Stimulated activated effector memory CD8-positive, alpha-beta T cell treated with anti-CD3 and anti-CD28 coated beads, Interleukin-12 subunit alpha, Interleukin-12 subunit beta, amount 100 ng/mL, for 72 hours (primary cell): Measurements from ENCODE around the gene IFNG.
"Not testable (repeated sequence)": the region's sequence is repeated elsewhere in the genome, so short reads cannot be mapped to it uniquely, and the experiment has no call there.

Experiments used
- ATAC-seq: fragments of 150-1000 bp; cut with Tn5 transposase; 2 replicates; pipeline ENCODE4 v1.10.0; 2021
- DNase-seq, 2 donors: peaks; one replicate each; pipeline ENCODE4 v3.0.0; 2021 to 2022; ENCODE audit warnings: low spot score in 2 of 2
- H3K27ac Mint-ChIP-seq: one replicate; pipeline ENCODE4 v1.8.0; 2022; ENCODE audit warnings: mild to moderate bottlenecking, mixed read lengths
- H3K36me3 Mint-ChIP-seq: one replicate; pipeline ENCODE4 v1.8.0; 2022; ENCODE audit warnings: mild to moderate bottlenecking, mixed read lengths
- H3K4me1 Mint-ChIP-seq: one replicate; pipeline ENCODE4 v1.8.0; 2022; ENCODE audit warnings: mixed read lengths
- H3K4me3 Mint-ChIP-seq: one replicate; pipeline ENCODE4 v1.8.0; 2022; ENCODE audit warnings: mild to moderate bottlenecking, mixed read lengths
- H3K9me3 Mint-ChIP-seq: one replicate; pipeline ENCODE4 v1.8.0; 2022; ENCODE audit warnings: mixed read lengths

Gene IFNG

DNA sequence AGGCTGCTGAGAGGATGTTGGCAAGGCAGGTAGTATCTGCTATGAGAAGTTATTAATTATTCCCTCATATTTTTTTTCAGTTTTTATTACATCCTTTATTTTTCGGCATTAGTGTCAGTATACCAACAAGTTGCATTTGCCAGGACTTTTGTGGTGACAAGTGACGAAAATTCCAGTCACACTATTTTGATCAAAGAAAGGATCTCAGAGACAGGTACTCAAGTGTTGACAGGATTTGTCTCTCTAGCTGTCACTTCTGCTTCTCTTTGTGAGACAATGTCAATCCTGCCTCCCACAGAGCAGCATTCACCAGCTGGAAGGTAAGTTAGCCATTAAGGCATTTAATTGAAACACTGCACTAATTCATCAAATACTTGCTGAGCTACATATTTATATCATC lies 18.0 kb upstream of the IFNG start:
- Mint-ChIP-seq H3K9me3 (no peaks in the 10 kb centered on the region), H3K36me3 (no peaks in the 10 kb centered on the region), H3K27ac (no peak overlapping the region), H3K4me3 (peak overlapping the region; percentile 10), H3K4me1 (peaks cover 68% of the 10 kb centered on the region)
- ATAC-seq (no peak), DNase-seq (no peak)

DNA sequence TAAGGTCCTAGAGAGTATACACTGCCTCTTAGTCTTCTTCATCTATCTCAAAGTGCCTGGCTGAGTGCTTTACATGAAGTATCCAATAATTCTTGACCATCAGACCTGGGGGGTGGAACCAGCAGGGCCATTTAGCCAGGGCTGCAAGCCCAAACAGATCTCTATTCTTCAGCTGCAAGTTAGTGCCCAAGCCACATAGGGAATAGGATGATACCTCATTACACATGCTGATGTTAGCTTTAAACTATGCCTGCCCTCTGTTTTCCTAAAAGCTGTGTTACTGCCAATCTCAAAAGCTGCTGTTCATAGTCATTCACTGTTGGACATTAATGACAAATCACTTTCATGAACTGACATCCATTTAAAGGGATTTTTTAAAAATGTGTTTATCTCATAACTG lies 16.7 kb upstream of the IFNG start:
- peak overlapping the region; percentile 43 for H3K27ac Mint-ChIP-seq
- H3K9me3 Mint-ChIP-seq, result no peaks in the 10 kb centered on the region
- peaks cover 62% of the 10 kb centered on the region for H3K4me1 Mint-ChIP-seq
- ATAC-seq, result no peak
- peak overlapping the region; percentile 44 for H3K4me3 Mint-ChIP-seq
- H3K36me3 Mint-ChIP-seq, result no peaks in the 10 kb centered on the region
- no peak for DNase-seq

GRCh38 chr12:68175557-68176061 lies 16.1 kb upstream of the IFNG start:
- H3K27ac Mint-ChIP-seq, result peak overlapping the region; percentile 43
- H3K4me3 Mint-ChIP-seq, result peak overlapping the region; percentile 44
- DNase-seq, result peak; percentile 40 to 86
- H3K4me1 Mint-ChIP-seq, result peaks cover 55% of the 10 kb centered on the region
- peak; percentile 92 for ATAC-seq
- no peaks in the 10 kb centered on the region for H3K9me3 Mint-ChIP-seq
- H3K36me3 Mint-ChIP-seq, result no peaks in the 10 kb centered on the region

DNA sequence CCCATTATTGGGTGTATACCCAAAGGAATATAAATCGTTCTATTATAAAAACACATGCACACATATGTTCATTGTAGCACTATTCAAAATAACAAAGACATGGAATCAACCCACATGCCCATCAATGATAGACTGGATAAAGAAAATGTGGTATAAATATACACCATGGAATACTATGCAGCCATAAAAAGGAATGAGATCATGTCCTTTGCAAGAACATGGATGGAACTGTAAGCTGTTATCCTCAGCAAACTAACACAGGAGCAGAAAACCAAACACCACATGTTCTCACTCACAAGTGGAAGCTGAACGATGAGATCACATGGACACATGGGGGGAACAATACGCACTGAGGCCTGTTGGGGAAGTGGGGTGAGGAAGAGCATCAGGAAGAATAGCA lies 15.2 kb upstream of the IFNG start:
- H3K9me3 Mint-ChIP-seq, H3K27ac Mint-ChIP-seq, ATAC-seq, H3K36me3 Mint-ChIP-seq, DNase-seq: not testable (repeated sequence)
- peak overlapping the region; percentile 17 for H3K4me3 Mint-ChIP-seq
- H3K4me1 Mint-ChIP-seq, result peaks cover 53% of the 10 kb centered on the region

- no peak for ATAC-seq
- H3K36me3 Mint-ChIP-seq, result no peaks in the 10 kb centered on the region
- peaks cover 54% of the 10 kb centered on the region for H3K4me1 Mint-ChIP-seq
- no peak for DNase-seq
- H3K27ac Mint-ChIP-seq, result no peak overlapping the region
- no peaks in the 10 kb centered on the region for H3K9me3 Mint-ChIP-seq
- H3K4me3 Mint-ChIP-seq, result no peak overlapping the region
Observed at GRCh38 chr12:68173792-68174191, 14.3 kb upstream of the IFNG start.

DNA sequence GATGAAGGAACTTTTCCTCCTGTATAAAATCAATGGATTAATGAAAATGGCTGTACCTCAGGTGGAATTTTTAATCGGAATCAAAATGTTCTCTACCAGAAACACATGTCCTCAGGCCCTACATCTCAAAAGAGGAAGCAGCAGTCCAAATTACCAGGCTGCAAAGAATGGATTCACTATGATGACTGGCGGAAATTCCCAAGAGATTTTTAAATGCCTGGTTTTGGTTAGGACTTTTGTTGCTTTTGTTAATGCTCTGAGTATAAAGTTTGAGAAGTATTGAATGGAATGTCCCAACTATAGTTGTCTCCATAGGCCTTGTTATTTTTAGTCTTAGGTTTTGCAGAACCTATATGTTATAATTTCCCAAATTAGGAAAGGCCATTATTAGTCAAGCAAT lies 11.2 kb upstream of the IFNG start:
- Mint-ChIP-seq H3K9me3 (no peaks in the 10 kb centered on the region), H3K4me3 (no peak overlapping the region), H3K27ac (no peak overlapping the region), H3K4me1 (peaks cover 27% of the 10 kb centered on the region), H3K36me3 (no peaks in the 10 kb centered on the region)
- ATAC-seq (no peak), DNase-seq (no peak)

DNA sequence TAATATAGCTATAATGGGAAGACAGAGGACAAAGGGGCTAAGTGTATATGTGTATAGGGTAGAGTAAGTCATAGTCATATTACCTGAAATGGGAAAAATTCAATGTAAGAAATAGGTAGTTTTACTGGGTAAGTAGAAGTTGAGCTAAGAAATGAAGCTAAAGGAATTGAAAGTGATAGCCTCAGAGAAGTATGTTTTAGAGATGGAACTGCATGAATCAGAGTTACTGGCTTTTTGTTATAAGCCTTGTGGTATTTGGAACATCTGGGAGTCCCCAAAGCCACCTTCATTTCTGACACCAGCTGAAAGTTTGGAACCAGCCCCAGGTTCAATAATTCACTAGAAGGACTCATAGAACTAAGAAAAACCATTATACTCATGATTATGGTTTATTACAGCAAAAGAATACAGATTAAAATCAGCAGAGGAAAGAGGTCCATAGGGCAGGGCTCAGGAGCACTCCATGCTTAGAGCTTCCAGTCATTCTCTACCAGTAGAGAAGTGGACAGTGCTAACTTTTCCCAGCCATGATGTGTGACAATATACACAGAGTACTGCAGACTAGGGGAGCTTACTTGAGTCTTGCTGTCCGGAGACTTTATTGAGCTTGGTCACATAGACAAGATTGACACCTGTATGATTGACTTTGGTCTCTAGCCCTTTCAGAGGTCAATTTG lies 9.8 kb upstream of the IFNG start:
- H3K9me3 Mint-ChIP-seq, result no peaks in the 10 kb centered on the region
- DNase-seq (no peak), ATAC-seq (peak; percentile 46)
- H3K36me3 Mint-ChIP-seq, result no peaks in the 10 kb centered on the region
- H3K27ac Mint-ChIP-seq, result no peak overlapping the region
- H3K4me3 Mint-ChIP-seq, result no peak overlapping the region
- peaks cover 19% of the 10 kb centered on the region for H3K4me1 Mint-ChIP-seq

DNA sequence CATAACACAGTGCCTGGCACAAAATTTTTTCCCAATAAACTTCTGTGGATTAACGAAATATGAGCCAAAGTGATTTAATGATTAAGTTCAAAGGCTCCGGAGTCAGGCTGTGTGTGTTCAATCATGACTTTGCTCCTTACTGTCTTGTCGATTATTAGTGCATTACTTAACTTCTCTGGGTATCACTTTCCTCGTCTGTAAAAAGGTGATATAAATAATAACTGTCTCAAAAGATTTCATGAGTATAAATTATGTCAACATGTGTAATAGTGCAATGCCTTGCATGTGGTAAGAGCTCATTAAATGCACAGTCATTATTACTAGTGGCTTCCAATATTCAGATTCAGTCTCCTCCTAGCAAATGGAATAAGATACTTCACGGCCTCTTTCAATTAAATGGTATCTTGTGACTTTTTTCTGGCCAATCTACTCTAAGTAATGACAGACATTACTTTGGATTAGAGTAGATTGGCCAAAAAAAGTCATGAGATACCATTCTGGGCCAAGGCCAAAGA lies 6.8 kb upstream of the IFNG start:
- Mint-ChIP-seq H3K36me3 (peaks cover 5% of the 10 kb centered on the region), H3K9me3 (no peaks in the 10 kb centered on the region), H3K4me3 (no peak overlapping the region), H3K27ac (no peak overlapping the region), H3K4me1 (peaks cover 40% of the 10 kb centered on the region)
- no peak for DNase-seq
- no peak for ATAC-seq

GRCh38 chr12:68163560-68164081 lies 4.1 kb upstream of the IFNG start:
- ATAC-seq (peak; percentile 91), DNase-seq (peak in 1 of 2 donors; percentile 82)
- H3K4me3 Mint-ChIP-seq, result peak overlapping the region; percentile 27
- H3K36me3 Mint-ChIP-seq, result peaks cover 18% of the 10 kb centered on the region
- no peaks in the 10 kb centered on the region for H3K9me3 Mint-ChIP-seq
- peak overlapping the region; percentile 47 for H3K27ac Mint-ChIP-seq
- H3K4me1 Mint-ChIP-seq, result peaks cover 31% of the 10 kb centered on the region

DNA sequence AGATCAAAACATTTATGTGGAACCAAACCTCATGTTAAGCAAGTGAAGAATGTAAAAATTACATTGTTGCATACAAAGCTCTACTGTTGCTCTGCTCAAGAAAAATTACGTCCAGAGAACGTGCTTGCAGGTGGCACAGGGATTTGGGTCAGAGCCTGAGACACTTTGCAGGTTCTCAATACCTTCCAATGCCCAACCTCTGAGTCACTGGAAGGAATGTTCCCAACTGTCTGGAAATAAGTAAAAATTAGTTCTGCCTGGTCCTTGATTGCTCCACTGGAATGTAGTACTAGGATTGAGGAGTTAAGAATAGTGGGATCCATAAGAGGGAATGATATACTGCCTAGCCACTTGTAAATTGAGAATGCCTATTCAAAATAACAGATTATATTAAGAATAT lies 2.8 kb upstream of the IFNG start:
- no peak overlapping the region for H3K4me3 Mint-ChIP-seq
- ATAC-seq (no peak), DNase-seq (no peak)
- H3K4me1 Mint-ChIP-seq, result peaks cover 34% of the 10 kb centered on the region
- peaks cover 30% of the 10 kb centered on the region for H3K36me3 Mint-ChIP-seq
- H3K27ac Mint-ChIP-seq, result no peak overlapping the region
- H3K9me3 Mint-ChIP-seq, result no peaks in the 10 kb centered on the region

DNA sequence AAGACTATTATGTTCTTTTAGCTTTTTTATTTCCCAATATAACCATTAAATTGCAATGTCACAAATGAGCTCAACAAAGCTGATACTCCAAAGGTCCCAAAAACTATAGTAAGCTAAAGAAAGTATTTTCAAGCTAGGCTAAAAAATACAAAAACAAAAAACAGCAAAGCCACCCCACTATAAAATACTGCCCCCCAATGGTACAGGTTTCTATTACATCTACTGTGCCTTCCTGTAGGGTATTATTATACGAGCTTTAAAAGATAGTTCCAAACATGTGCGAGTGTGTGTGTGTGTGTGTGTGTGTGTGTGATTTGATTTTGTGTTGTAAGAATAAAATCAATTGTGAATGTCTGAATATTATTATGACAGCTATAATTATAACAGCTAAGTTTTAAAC lies 1.1 kb downstream of the IFNG start:
- DNase-seq (no peak), ATAC-seq (no peak)
- Mint-ChIP-seq H3K4me3 (peak overlapping the region; percentile 65), H3K4me1 (peaks cover 46% of the 10 kb centered on the region), H3K36me3 (peaks cover 65% of the 10 kb centered on the region), H3K27ac (peak overlapping the region; percentile 76), H3K9me3 (no peaks in the 10 kb centered on the region)

GRCh38 chr12:68157380-68157779 lies 2.2 kb downstream of the IFNG start:
- H3K36me3 Mint-ChIP-seq, result peaks cover 75% of the 10 kb centered on the region
- peak; percentile 41 for ATAC-seq
- peak overlapping the region; percentile 65 for H3K4me3 Mint-ChIP-seq
- no peak for DNase-seq
- peak overlapping the region; percentile 76 for H3K27ac Mint-ChIP-seq
- no peaks in the 10 kb centered on the region for H3K9me3 Mint-ChIP-seq
- peaks cover 39% of the 10 kb centered on the region for H3K4me1 Mint-ChIP-seq

DNA sequence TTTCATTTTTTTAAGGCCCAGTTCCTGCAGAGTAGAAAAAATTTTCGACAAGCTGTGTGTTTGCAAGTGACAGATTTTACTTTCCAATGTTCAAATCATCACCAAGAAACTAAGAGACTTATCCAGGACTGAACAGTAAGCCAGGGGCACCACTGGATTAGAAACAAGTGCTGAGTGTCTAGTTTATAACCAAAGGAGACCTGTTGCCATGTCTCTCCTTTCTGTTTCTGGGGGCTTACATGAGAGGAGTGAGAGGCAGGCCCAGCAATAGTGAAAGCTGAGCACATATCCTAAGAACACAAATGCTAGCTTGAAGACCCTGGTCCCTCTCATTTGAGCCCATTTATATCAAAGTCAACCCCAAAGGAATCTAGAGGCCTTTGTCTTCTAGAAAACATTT lies 2.9 kb downstream of the IFNG start:
- H3K4me3 Mint-ChIP-seq, result peak overlapping the region; percentile 65

GRCh38 chr12:68154779-68155178 lies 4.8 kb downstream of the IFNG start:
- DNase-seq (no peak), ATAC-seq (no peak)
- peaks cover 86% of the 10 kb centered on the region for H3K36me3 Mint-ChIP-seq
- no peaks in the 10 kb centered on the region for H3K9me3 Mint-ChIP-seq
- peaks cover 34% of the 10 kb centered on the region for H3K4me1 Mint-ChIP-seq
- H3K4me3 Mint-ChIP-seq, result no peak overlapping the region
- H3K27ac Mint-ChIP-seq, result no peak overlapping the region

More for the DNA sequence above, 2.9 kb downstream of the IFNG start:
- peaks cover 83% of the 10 kb centered on the region for H3K36me3 Mint-ChIP-seq
- DNase-seq (no peak), ATAC-seq (no peak)
- H3K27ac Mint-ChIP-seq, result peak overlapping the region; percentile 76
- peaks cover 35% of the 10 kb centered on the region for H3K4me1 Mint-ChIP-seq
- no peaks in the 10 kb centered on the region for H3K9me3 Mint-ChIP-seq

DNA sequence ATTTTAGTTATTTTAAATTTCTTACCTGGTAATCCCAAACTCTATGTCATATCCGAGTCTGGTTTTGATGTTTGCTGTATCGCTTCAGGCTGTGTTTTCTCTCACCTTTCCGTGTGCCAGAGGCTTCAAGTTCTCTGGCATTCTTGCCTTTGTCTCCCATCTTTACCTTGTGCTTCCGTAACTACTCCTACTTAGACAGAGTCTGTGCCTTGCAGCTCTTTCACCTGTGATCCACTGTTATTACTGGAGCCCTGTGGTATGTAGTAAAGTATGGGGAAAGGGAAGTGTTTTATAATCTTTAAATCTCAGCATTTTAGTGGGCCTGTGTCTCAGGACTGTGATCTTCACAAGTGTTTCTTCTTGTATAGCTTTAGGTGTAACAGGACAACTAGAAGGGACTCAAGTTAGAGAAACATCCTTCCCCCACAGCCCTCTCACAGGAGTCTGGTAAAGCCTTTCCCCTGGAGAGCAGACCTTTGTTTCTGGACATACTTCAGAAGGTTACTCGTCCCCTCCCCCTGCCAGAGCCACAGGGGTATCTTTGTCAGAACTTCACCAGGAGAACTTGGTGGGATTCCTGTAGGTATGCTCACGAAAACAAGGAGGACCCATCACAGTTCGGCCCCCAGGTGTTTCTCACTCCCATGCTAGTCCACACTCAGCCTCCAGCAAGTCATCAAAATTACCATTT lies 11.1 kb downstream of the IFNG start:
- DNase-seq, result no peak
- ATAC-seq, result no peak
- H3K4me3 Mint-ChIP-seq, result no peak overlapping the region
- no peaks in the 10 kb centered on the region for H3K9me3 Mint-ChIP-seq
- H3K4me1 Mint-ChIP-seq, result peaks cover 9% of the 10 kb centered on the region
- peaks cover 22% of the 10 kb centered on the region for H3K36me3 Mint-ChIP-seq
- no peak overlapping the region for H3K27ac Mint-ChIP-seq

- ATAC-seq (no peak), DNase-seq (no peak)
- Mint-ChIP-seq H3K36me3 (no peaks in the 10 kb centered on the region), H3K27ac (no peak overlapping the region), H3K4me1 (peaks cover 49% of the 10 kb centered on the region), H3K9me3 (no peaks in the 10 kb centered on the region), H3K4me3 (no peak overlapping the region)
Observed at GRCh38 chr12:68140556-68140955, 19.0 kb downstream of the IFNG start.
